GM10248 (cell line): Measurements from ENCODE around the gene TMEM151B.

Experiments
- CTCF ChIA-PET: fragments of 300-600 bp; sonication (Branson Sonifier 250); formaldehyde crosslinking; extraction: SDS; loops from one replicate; lab custom pipeline; 2021; ENCODE audit warnings: antibody characterized with exemption; lab: Yijun Ruan, JAX
- POLR2A ChIA-PET: fragments of 350-650 bp; sonication (Branson Sonifier 250); formaldehyde crosslinking; extraction: SDS; loops from one replicate; lab custom pipeline; 2020; ENCODE audit warnings: antibody characterized with exemption; lab: Yijun Ruan, JAX
- DNase-seq: peaks from one replicate; pipeline ENCODE4 v3.0.0; 2012; ENCODE audit errors: extremely low spot score
- TF ChIP-seq, protein P1 (sequence below): IDR thresholded peaks from 2 replicates; pipeline ENCODE4 v1.5.1; 2012; ENCODE audit warnings: mild to moderate bottlenecking, low read depth; ENCODE audit errors: extremely low read depth, missing control alignments, control extremely low read depth

Gene TMEM151B

DNA sequence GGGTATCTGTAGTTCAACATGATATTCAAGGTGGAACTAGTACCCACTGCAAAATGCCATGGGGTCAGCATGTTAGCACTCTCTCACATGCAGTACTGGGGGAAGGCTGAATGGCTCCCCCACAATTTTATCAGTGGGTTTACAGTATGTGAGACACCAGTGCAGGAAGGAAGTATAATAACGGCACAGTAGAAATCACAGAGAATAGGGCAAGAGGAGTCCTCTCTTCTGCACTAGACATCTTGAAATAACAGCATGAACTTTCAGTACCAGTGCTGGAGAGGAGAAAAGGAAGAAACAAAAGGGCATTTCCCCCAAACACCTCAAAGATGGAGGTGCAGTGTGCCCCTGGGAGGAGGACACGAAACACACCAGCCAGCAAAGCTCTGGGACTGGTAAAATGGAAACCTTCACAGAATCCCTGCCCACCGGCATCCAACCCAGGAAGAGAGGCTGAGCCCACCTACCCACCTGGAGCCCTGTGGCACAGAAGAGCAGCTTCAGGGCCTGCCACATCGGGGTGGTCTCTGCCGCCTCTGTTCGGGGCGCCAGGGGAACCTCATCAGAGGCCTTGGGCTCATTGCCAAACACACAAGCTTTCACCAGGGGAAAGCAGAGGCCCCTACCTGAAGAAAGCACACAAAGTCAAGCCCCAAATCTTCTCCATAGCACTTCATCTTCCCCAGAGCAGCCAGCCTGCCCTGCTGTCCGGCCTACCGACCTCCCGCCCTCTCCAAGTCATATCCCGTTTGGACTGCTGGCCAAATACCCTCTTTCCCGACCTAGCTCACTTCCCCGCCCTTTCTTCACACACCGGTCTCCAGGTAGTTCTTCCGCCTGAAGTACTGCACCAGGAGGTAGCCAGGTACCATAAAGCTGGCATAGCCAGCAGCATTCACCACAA, 14.1 kb upstream of the TMEM151B start:
- no peak for DNase-seq
- TF ChIP-seq, protein P1, sequence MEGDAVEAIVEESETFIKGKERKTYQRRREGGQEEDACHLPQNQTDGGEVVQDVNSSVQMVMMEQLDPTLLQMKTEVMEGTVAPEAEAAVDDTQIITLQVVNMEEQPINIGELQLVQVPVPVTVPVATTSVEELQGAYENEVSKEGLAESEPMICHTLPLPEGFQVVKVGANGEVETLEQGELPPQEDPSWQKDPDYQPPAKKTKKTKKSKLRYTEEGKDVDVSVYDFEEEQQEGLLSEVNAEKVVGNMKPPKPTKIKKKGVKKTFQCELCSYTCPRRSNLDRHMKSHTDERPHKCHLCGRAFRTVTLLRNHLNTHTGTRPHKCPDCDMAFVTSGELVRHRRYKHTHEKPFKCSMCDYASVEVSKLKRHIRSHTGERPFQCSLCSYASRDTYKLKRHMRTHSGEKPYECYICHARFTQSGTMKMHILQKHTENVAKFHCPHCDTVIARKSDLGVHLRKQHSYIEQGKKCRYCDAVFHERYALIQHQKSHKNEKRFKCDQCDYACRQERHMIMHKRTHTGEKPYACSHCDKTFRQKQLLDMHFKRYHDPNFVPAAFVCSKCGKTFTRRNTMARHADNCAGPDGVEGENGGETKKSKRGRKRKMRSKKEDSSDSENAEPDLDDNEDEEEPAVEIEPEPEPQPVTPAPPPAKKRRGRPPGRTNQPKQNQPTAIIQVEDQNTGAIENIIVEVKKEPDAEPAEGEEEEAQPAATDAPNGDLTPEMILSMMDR: no peak
- CTCF ChIA-PET: interaction anchor here (0.7 to 3.0 kb wide), 25 partner anchors 8 to 588 kb away, joined by 3 to 12 read pairs (median 5); partner anchors contain the start of gene AARS2
- POLR2A ChIA-PET: interaction anchor here (0.7 to 3.7 kb wide), 8 partner anchors 9 to 131 kb away, joined by 3 to 56 read pairs (median 4); partner anchors contain the start of genes CDC5L, HSP90AB1 and SLC29A1

DNA sequence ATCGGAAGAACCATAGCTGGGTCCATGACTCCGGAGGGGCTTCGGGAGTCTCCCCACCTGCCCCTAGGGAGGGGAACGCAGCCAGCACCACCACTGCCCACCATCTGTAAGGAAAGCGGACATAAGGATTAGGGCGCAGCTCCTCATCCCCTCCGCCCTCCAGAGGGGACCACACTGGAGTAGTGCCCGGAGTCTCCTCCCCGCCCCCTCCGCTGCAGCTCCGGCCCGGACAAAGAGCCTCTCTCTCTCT, 13.6 kb upstream of the TMEM151B start:
- POLR2A ChIA-PET: interaction anchor here (0.7 to 3.7 kb wide), 8 partner anchors 10 to 131 kb away, joined by 3 to 56 read pairs (median 4); partner anchors contain the start of genes CDC5L, HSP90AB1 and SLC29A1
- TF ChIP-seq, protein P1: no peak
- CTCF ChIA-PET: interaction anchor here (0.7 to 1.8 kb wide), 25 partner anchors 8 to 589 kb away, joined by 3 to 12 read pairs (median 4); partner anchors contain the start of gene AARS2
- no peak for DNase-seq

DNA sequence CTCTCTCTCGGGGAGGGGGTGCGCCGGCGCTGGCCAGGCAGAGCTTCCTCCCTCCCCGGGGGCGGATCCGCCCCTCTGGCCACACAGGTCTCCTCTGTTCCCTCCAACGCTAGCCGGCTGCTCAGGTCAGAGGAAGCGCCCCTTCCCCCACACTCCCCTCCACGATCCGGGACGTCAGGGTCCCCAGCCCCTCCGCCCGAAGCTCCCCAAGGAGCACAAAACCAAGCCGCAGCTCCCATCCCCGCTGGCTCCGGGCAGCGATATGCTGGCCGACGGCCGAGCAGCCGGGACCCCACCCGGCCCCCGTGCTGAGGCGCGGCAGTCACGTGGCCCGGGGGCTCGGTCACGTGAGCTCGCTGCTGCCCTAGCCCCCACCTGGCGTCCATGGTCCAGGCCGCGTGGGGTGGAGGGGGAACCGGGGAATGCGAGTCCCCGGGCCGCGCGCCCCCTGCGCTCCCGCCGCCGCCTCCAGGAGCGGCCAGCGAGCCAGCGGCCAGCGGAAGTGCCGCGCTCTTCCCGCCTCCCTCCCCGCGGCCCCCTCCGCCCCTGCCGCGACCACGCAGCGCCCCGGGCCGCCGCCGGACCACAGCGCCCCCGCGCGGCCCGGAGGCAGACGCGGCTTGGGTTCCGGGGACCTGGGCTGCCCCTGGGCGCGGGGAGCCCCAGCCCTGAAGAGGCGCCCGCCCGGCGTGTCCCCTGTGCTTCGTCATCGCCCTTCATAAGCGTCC, 13.1 kb upstream of the TMEM151B start, which contains the start of gene SLC35B2:
Gene SLC35B2, minus strand, starts transcription at position 504 of the 728 bp plus-strand sequence. Its CDS starts 118 bp downstream, at position 386.
- TF ChIP-seq, protein P1: peak; percentile 89
- POLR2A ChIA-PET: interaction anchor here (0.7 to 3.7 kb wide), 8 partner anchors 10 to 130 kb away, joined by 3 to 56 read pairs (median 4); partner anchors contain the start of genes CDC5L, HSP90AB1 and SLC29A1
- CTCF ChIA-PET: interaction anchor here (0.7 to 1.8 kb wide), 24 partner anchors 9 to 589 kb away, joined by 3 to 12 read pairs (median 4); partner anchors contain the start of gene AARS2
- peak; percentile 79 for DNase-seq

DNA sequence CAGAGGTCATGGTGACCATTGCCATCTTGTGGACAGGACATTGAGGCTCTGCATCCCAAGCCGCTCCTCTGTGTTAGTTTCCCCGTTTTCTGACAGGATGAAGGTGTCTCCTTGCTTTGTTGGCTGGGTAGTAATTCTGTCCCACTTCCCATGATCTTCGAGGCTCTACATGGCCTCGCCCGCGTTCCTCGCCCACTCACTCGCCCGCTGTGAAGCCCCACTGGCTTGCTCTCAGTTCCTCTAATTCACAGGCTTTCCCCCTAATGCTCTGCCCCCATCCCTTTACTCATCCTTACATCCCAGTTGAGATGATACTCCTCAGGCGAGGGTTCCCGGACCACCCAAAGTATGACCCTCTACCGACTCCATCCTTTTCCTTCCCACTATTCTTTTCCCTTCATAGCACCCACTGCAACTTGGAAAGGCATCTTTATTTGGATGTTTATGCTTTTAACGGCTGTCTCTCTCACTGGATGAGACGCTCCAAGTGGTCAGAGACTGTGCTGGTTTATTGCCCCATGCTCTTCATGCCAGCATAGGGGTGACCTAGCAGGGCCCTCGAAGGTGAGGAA, 12.4 kb upstream of the TMEM151B start:
- ChIA-PET POLR2A (interaction anchor here (1.7 to 3.7 kb wide), 2 partner anchors 11 to 35 kb away, joined by 6 to 56 read pairs; partner anchors contain the start of genes HSP90AB1 and SLC29A1), CTCF (interaction anchor here (0.9 to 1.8 kb wide), 7 partner anchors 9 to 23 kb away, joined by 3 to 11 read pairs (median 5); no protein-coding TSS in a partner anchor)
- no peak for DNase-seq
- TF ChIP-seq, protein P1: peak; percentile 2

DNA sequence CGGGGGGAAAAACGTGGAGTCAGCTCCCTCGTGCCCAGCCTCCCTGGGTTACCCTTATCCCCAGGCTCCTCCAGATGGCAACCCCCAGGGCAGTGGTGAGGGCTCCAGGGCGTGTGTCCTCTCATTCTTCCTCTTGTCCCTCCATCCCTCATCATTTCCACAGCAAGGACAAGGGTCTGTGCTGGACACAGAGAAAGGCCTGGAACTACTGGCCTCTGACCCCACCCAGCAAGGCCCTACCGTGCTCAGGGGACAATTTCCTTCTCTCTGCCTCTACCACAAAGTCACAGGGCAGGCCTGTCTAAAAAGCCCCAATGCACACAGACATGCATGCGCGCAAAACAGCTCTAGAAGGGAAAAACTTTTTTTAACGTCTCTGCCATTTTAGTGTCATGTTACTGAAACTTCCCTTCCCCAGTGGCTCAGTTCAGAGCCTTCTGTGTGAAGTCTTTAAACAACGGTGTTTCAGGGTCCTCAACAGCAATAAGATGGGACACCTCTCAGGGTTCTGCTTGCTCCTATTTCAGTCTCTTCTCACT, 11.9 kb upstream of the TMEM151B start:
- TF ChIP-seq, protein P1: no peak
- CTCF ChIA-PET: interaction anchor here (0.9 to 1.0 kb wide), 4 partner anchors 8 to 47 kb away, joined by 3 to 5 read pairs (median 4); no protein-coding TSS in a partner anchor
- DNase-seq: no peak
- POLR2A ChIA-PET: no interaction called here

DNA sequence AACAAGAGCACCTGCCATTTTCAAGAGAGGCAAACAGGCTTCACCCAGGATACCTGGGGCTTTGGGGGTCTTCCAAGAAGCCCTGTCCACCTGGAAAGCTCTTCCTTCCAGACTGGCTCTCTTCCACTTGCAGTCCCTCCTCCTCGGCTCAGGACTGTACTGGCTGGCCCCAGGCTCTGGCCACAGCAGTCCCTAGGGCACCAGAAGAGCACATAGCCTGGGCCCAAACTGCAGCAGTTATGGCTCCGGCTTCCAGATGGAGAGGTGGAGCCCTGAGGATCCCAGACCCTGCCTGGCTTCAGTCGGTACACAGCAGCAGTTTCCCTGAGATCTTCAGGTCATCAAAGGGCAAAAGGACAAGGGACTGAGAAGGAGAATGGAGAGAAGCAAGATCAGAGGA, 11.3 kb upstream of the TMEM151B start:
- ChIA-PET CTCF (interaction anchor here (0.9 to 1.0 kb wide), 3 partner anchors 17 to 47 kb away, joined by 3 to 4 read pairs (median 3); no protein-coding TSS in a partner anchor), POLR2A (no interaction called here)
- TF ChIP-seq, protein P1: no peak
- DNase-seq: no peak
